GM15510 (cell line): ENCODE measurements around the gene STK4.

Experiments
- POLR2A ChIP-seq: IDR thresholded peaks from 3 replicates; pipeline ENCODE4 v1.6.1; 2011; ENCODE audit warnings: borderline replicate concordance; ENCODE audit not compliant: insufficient read length; ENCODE audit errors: extremely low read depth

The STK4 gene

DNA sequence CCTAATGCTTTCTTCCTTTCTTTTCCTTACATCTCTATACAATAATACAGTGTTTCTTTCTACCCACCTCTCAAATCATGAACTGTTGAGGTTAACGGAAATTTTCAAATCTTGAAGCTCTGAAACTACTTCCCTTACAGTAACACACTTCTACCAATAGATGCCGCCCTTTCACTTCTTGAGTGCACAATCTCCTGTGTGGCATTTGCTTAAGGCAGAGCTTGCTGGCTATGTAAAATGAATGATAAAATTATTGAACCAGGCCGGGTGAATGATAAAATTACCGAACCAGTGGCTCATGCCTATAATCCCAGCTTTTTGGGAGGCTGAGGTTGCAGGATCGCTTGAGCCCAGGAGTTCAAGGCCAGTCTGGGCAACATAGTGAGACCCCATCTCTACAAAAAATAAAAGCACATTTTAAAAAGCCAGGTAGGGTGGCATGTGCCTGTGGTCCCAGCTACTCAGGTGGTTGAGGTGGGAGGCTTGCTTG, 77.8 kb downstream of the STK4 start:
- no peak for TF ChIP-seq POLR2A

DNA sequence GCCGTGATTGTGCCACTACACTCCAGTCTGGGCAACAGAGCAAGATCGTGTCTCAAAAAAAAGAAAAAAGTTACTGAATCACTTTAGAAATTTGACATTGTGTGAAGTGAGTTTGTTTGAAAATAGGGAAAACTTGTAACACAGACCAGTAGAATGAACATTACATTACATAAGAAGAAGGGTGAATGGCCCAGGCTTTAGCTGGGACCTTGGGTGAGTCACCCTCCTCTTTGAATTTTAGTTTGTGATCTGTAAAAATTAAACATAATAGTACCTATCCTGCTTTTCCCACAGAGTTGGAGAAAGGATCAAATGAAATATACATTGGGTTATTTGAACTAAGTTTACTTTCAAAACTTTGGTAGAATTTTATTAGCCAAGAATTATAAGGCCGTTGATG, 78.3 kb downstream of the STK4 start:
- no peak for TF ChIP-seq POLR2A

DNA sequence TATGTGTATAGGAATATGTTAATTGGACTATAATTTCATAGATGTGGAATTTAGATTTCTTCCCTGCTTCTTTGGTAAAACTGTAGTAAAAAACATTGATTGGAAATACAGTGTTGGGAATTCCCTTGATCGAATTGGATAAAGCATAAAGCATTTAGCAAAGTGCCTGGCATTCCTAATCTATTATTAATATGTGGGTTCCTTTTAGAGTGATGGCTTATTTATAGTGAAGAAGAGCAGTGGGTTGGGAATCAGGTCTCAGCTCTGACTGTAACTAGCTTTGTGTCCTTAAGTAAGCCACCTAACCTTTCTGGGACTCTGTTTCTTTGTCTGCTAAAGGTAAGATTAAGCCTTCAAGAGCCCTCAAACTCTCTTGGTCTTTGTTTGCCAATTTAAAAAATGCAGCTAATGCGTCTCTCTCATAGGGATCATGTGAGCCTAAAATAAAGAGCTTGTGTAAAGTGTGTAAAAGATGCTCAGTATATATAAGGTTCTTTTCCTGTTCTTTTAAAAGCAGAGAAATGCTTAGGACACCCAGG, 81.3 kb downstream of the STK4 start:
- TF ChIP-seq POLR2A = no peak

DNA sequence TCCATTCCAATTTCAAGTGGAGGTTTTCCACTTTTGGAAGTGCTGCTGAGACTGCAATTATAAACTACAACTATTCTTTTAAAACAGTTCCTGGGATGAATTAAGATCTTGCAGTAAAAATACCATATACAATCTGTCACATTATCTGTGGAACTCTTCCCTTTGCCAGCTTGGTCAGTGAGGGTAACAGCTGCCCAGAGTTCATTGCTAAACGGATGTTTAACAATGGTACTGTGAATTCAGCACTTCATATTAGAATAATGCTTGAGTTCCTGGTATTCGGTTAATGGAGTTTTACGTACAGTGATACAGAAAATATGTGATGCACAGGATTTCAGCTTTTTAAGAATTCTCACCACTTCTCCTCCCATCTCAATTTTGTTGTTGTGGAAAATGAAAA, 83.1 kb downstream of the STK4 start:
- no peak for TF ChIP-seq POLR2A

DNA sequence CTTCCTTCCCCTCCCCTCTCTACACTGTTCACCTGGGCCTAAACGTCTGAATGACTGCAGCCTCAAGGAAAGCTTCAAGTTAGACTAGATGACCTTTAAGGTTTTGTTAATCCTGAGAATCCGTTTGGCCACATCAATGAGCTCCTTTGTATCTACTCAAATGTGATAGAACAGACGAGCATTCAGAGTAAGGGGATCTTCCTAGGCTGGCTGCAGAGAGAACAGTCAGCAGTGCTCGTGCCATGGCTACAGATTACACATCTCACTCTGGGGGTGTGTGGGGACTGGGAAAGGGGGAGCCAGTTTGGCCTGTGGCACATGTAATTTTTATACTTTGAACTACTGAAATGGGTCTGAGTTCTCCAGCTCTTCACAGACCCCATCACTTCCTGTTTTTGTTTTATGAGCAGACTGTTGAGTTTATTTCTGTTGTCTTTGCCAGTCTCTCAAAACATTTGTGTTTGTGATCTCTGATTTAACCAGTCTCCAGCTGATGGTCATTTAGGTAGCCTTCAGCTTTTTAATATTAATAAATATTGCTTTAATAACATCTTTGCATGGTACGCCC, 83.7 kb downstream of the STK4 start:
- no peak for TF ChIP-seq POLR2A

DNA sequence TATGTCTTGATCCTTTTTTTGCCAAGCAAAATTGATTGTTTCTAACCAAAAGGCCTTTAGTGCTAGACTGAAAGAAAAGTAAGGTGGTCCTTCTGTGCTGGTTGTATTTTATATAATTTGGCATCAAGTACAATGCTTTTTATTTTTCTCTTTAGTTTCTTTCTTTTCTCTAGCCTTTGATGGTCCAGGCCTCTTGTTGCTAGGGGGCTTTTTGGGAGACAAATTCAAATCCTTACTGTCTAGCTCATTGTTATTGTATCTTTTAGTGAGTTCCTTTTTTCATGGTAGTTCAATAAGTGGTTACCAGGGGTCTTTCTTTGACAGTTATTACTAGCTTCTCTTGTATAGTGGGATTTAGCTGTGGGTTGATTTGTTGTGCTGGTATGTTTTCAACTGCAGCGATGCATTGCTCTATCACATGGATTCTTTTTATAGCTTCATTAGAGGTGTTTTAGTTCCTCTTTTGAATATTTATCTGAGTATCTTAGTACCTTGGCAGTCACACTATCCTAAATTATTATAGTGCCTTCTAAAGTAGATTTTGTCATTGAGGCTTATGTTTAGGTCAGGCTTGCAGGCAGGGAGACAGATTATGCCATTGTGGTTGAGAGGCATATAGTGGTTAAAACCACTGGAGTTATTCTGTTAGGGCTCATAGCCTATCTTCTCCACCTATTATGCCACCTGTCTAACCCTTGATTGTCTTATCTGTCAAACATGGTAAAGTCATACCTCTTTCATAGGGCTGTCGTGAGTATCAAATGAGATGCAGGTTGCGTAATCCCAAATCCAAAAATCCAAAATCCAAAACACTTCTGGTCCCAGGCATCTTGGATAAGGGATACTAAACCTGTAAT, 85.1 kb downstream of the STK4 start:
- TF ChIP-seq POLR2A = no peak

DNA sequence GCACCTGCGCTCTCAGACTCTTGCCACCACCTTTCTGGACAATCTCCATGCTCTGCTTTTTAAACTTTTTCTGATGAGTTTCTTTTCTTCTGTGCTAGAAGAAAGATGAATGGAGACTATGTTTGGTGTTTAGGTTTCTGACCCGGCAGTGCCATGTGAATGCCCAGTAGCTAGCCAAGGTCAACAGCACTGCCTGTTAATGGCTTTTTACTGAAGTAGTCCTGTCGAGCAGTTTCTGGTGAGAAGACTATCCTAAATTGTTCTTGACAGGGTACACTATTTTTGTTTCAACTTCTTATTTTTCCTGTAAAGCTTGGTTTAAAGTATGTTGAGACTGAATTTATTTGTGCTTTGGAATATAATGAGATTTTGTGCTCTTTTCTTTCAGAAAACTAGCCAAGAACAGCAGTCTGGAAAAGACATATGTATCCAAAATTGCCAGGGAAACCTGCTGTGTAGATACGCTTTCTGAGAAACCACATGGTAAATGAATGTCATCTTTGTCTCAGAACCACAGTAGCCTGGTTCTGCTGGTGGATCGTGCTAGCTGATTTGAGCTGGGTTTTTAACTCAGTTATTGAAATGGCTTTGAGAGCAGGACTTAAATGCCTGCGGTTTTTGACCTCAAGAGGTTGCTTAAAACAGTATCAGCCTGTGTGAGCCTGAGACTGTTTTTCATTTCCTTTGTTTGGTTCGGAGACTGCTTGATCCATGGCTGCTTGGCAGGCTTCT, 86.6 kb downstream of the STK4 start:
- TF ChIP-seq POLR2A = no peak

DNA sequence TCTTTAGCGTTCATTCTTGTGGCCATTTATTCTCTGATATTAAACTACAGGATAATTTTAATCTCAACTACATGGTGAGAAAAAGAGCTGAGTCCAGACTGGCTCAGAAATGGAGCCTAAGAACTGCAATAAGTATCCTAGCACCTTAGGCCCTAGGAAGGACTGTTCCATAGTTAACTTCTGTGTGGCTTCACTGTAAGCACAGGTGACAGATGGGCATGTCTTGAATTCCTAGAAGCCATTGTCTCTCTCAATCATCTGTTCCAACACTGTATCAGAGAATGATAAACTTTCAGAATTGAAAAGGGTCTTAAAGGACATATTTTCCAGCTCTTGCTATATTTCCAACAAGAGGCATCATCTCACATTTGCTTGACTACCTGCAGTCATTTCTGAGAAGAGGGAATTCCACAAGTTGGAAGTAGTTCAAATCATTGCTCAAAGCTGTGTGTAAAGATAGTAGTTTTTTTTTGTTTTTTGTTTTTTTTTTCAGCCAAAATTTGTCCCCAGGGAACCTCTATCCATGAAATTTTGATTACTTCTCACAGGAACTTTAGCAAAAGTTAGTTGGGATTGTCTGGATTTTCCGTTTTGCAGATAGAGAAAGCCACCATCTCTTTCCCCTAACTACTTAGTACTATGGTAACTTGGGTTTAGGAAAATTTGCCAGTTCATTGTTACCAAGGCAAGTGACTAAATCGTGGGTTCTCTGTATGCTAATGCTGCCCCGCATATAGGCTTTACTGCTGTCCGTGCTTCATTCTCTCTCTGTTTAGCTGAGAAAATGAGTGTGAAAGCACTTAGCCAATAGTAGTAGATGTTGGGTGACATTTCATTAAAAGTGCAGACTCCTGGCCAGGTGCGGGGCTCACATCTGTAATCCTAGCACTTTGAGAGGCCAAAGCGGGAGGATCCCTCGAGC, 87.4 kb downstream of the STK4 start:
- TF ChIP-seq POLR2A = no peak

DNA sequence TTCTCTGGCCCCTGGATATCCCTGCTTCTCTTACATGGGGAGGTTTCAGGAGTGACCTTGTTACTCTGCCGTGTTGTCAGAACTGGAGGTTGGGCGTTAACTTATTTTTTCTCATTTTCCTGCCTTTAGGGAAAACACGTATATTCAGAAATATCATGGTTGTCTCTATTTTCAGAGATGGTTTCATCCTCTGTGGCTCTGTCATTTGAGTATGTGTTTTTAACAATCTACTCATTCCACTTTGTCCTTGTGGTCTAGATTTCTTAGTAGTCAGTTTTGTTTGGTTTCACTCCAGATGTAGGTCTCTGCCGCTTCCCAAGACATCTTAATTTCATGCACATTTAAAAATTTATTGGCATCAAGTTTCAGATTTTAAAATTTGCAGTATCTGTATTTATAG, 88.7 kb downstream of the STK4 start:
- no peak for TF ChIP-seq POLR2A

DNA sequence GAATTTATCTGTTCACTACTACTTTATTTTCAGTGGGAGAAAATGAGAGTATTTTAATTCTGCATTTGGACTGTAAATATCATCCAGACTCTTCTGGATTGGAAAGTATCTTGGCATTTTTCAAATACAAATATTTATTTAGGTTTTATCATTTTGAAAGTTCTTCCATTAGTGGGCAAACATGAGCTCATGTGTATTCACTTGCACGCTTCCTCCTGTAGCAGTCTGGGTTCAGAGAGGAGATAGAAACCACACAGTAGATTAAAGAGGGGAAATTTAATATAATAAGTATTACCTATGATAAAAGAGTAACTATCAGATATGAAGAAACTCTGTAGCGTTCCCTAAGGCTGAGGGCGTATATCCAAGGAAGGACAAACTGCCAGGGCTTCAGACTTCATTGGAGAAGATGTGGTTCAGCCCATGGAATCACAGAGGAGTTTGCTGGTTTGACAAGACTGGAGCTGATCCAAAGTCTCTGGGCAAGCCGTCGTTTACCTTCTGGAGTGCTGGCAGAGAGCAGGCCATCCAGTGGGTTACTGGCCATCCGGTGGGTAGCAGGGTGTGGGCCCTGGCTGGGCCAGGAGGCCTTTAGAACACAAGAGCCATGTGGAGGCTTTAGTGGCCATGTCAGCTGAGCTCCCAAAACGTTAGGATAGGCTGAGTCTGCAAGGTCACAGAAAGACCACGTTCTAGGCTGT, 90.3 kb downstream of the STK4 start:
- TF ChIP-seq POLR2A = no peak

DNA sequence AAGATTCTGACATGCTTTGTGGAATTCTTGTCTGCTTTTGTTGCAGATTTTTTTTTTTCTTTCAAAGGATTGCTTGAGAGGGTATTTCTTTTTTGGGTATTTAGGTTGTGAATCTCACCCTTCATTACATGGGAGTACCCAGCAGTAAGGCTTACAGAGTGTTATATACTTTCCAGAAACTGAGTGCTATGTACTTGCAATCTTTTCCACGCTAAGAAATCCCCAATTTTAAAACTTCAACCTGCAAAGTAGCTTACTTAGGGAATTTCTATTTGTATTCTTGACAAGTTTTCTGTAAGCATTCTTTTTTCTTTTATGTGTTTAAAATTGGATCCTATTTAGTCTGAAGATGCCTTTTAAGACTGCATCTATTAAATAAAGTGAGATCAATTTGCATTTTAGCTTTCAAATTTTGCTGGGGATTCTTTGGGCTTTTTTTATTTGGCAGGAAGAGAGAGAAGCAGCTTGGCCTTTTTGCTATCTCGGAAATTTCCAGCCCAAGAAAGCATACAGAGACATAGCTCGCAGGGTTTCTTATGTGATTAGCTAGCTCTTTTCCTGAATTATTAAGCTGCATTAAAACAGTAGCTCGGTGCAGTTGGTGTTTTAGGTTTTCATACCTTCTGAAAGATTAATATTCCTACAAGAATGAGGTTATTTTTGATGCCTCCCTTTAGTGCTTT, 92.0 kb downstream of the STK4 start:
- TF ChIP-seq POLR2A = no peak

DNA sequence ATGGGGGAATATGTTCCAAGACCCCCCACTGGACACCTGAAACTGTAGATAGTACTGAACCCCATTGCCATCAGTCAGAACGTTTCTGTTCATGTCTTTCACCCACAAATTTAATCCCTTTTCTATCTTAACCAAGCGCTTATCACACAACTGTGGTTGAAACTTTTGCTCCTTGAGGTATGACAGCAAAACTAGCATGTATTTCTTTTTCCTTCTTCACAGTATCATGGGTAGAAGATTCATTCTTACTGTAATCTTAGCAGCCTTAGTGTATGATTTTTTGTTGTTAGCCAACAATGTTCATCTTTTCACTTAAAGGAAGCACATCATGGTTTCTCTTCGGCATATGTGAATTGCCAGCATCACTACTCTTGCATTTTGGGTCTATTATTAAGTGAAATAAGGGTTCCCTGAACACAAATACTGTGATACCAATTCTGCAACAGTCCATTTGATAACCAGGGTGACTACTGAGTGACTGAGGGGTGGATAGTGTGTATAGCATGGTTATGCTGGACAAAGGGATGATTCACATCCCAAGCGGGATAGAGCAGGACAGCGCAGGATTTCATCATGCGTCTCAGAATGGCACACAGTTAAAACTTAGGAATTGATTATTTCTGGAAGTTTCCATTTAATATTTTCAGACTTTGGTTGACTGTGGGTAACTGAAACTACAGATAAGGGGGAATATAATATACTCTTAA, 92.9 kb downstream of the STK4 start:
- TF ChIP-seq POLR2A = no peak
